ENCODE data around the gene GGACT.
"Not testable (repeated sequence)": the region's sequence is repeated elsewhere in the genome, so short reads cannot be mapped to it uniquely, and the experiment has no call there.

The GGACT gene

GRCh38 chr13:100533588-100534041 lies 55.0 kb downstream of the GGACT start:
- peaks cover 5% of the 10 kb centered on the region for H3K36me3 Mint-ChIP-seq
- H3K27ac Mint-ChIP-seq, result no peak overlapping the region
- no peaks in the 10 kb centered on the region for H3K9me3 Mint-ChIP-seq (ENCODE audit: low read depth)
- no peaks in the 10 kb centered on the region for H3K4me1 Mint-ChIP-seq (ENCODE audit: low read depth)
- H3K4me3 Mint-ChIP-seq, result no peak overlapping the region
- no peaks in the 10 kb centered on the region for H3K27me3 Mint-ChIP-seq

- Mint-ChIP-seq H3K9me3 (ENCODE audit: low read depth) (no peaks in the 10 kb centered on the region), H3K27me3 (no peaks in the 10 kb centered on the region), H3K27ac (no peak overlapping the region), H3K4me3 (no peak overlapping the region), H3K36me3 (peaks cover 5% of the 10 kb centered on the region), H3K4me1 (ENCODE audit: low read depth) (no peaks in the 10 kb centered on the region)
Observed at GRCh38 chr13:100532836-100533435, 55.7 kb downstream of the GGACT start.

- Mint-ChIP-seq H3K27me3 (no peaks in the 10 kb centered on the region), H3K27ac (no peak overlapping the region), H3K9me3 (ENCODE audit: low read depth) (no peaks in the 10 kb centered on the region), H3K36me3 (peaks cover 3% of the 10 kb centered on the region), H3K4me3 (no peak overlapping the region), H3K4me1 (ENCODE audit: low read depth) (no peaks in the 10 kb centered on the region)
Observed at GRCh38 chr13:100532090-100532766, 56.4 kb downstream of the GGACT start.

DNA sequence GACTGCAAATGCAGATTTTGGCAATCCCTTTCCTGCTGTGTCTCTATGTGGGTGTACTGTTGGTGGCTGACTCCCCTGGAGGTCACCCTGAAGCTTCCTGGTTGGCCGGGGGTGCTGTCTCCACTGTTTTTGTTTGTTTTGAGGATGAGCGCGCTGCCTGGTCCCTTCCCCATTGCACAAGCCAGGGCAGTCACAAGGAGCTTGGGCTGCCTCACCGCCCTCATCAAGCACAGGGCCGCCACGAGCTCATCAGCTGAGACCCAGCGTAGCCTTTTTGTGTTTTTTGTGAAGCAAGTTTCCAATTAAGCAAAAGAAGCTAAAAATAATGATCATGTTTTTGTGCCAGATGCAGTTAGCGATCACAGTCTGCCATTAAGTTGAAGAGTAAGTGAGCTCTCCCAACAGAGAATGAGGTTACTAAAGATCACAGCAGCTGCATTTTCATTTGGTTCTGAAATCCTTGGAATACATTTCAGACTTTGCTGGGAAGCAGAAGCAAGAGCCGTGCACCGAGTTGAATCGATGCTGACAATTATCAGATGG lies 57.8 kb downstream of the GGACT start:
- Mint-ChIP-seq H3K9me3 (ENCODE audit: low read depth) (no peaks in the 10 kb centered on the region), H3K4me1 (ENCODE audit: low read depth) (no peaks in the 10 kb centered on the region), H3K36me3 (peaks cover 2% of the 10 kb centered on the region), H3K27me3 (no peaks in the 10 kb centered on the region), H3K4me3 (no peak overlapping the region), H3K27ac (no peak overlapping the region)

- H3K27me3 Mint-ChIP-seq, result no peaks in the 10 kb centered on the region
- no peak overlapping the region for H3K27ac Mint-ChIP-seq
- H3K36me3 Mint-ChIP-seq, result peaks cover 2% of the 10 kb centered on the region
Observed at GRCh38 chr13:100529666-100530377, 58.8 kb downstream of the GGACT start.

DNA sequence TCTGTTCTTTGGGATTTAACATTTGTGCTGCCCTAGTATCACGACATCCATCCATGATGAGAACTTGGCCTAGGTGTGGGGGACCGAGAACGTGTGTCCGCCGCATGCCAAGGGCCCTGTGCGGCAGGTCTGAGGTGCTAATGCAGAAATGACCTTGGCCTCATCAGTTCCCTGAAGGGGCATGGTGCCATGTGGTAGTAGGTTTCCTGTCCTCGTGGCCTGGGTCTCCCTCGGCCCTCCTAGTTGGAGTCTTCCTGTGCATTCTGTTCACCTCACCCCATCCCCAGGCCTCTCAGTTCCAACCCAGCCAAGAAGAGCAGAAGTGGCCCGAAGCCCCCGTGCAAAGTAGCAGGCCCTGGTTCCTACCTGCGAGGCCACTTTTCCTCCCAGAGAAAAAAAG lies 59.8 kb downstream of the GGACT start:
- Mint-ChIP-seq H3K9me3 (ENCODE audit: low read depth) (no peaks in the 10 kb centered on the region), H3K4me1 (ENCODE audit: low read depth) (no peaks in the 10 kb centered on the region), H3K27ac (no peak overlapping the region), H3K36me3 (peaks cover 2% of the 10 kb centered on the region), H3K27me3 (no peaks in the 10 kb centered on the region), H3K4me3 (no peak overlapping the region)

More at GRCh38 chr13:100529666-100530377, 58.8 kb downstream of the GGACT start:
- no peaks in the 10 kb centered on the region for H3K9me3 Mint-ChIP-seq (ENCODE audit: low read depth)
- no peak overlapping the region for H3K4me3 Mint-ChIP-seq
- H3K4me1 Mint-ChIP-seq (ENCODE audit: low read depth), result no peaks in the 10 kb centered on the region

- no peak overlapping the region for H3K27ac Mint-ChIP-seq
- no peak overlapping the region for H3K4me3 Mint-ChIP-seq
- no peaks in the 10 kb centered on the region for H3K27me3 Mint-ChIP-seq
- H3K9me3 Mint-ChIP-seq (ENCODE audit: low read depth), result no peaks in the 10 kb centered on the region
- no peaks in the 10 kb centered on the region for H3K4me1 Mint-ChIP-seq (ENCODE audit: low read depth)
- peaks cover 2% of the 10 kb centered on the region for H3K36me3 Mint-ChIP-seq
Observed at GRCh38 chr13:100528353-100528752, 60.2 kb downstream of the GGACT start.

DNA sequence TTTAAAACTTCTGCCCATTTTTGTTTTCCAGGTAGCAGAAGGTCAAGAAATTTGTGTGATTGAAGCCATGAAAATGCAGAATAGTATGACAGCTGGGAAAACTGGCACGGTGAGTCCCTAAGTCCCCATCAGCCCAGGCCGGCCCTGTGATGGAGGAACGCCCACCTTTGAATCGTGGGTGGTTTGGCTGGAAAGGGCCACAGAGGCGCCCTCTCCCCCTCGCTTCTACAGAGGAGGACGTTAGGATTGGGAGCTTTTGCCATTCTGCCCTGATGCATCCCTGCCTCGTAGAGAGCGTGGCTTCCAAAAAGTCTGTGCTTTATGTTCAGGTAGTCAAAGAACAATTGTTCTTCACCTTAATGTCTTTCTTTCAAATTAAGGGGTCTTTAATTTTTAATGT lies 60.9 kb downstream of the GGACT start:
- Mint-ChIP-seq H3K27me3 (no peaks in the 10 kb centered on the region), H3K4me3 (no peak overlapping the region), H3K27ac (no peak overlapping the region), H3K36me3 (peaks cover 2% of the 10 kb centered on the region), H3K9me3 (ENCODE audit: low read depth) (no peaks in the 10 kb centered on the region), H3K4me1 (ENCODE audit: low read depth) (peaks cover 4% of the 10 kb centered on the region)

GRCh38 chr13:100526318-100527000 lies 62.1 kb downstream of the GGACT start:
- Mint-ChIP-seq H3K27ac (no peak overlapping the region), H3K4me1 (ENCODE audit: low read depth) (peaks cover 10% of the 10 kb centered on the region), H3K4me3 (no peak overlapping the region), H3K27me3 (no peaks in the 10 kb centered on the region), H3K9me3 (ENCODE audit: low read depth) (no peaks in the 10 kb centered on the region), H3K36me3 (peaks cover 2% of the 10 kb centered on the region)

- Mint-ChIP-seq H3K36me3 (peaks cover 2% of the 10 kb centered on the region), H3K27ac (no peak overlapping the region)
Observed at GRCh38 chr13:100525453-100526317, 62.9 kb downstream of the GGACT start.

DNA sequence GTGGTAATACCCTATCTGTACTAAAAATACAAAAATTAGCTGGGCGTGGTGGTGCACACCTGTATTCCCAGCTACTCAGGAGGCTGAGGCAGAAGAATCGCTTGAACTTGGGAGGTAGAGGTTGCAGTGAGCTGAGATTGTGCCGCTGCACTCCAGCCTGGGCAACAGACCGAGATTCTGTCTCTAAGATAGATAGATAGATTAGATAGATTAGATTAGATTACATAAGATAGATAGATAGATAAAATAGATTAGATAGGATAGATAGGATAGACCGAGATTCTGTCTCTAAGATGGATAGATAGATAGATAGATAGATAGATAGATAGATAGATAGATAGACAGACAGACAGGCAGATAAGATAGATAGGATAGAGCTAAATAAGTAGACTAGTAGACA lies 63.9 kb downstream of the GGACT start:
- H3K36me3 Mint-ChIP-seq; H3K4me3 Mint-ChIP-seq; H3K9me3 Mint-ChIP-seq (ENCODE audit: low read depth); H3K27ac Mint-ChIP-seq; H3K27me3 Mint-ChIP-seq: not testable (repeated sequence)
- peaks cover 12% of the 10 kb centered on the region for H3K4me1 Mint-ChIP-seq (ENCODE audit: low read depth)

More at GRCh38 chr13:100525453-100526317, 62.9 kb downstream of the GGACT start:
- Mint-ChIP-seq H3K9me3 (ENCODE audit: low read depth) (no peaks in the 10 kb centered on the region), H3K4me3 (no peak overlapping the region), H3K4me1 (ENCODE audit: low read depth) (peaks cover 12% of the 10 kb centered on the region), H3K27me3 (no peaks in the 10 kb centered on the region)

DNA sequence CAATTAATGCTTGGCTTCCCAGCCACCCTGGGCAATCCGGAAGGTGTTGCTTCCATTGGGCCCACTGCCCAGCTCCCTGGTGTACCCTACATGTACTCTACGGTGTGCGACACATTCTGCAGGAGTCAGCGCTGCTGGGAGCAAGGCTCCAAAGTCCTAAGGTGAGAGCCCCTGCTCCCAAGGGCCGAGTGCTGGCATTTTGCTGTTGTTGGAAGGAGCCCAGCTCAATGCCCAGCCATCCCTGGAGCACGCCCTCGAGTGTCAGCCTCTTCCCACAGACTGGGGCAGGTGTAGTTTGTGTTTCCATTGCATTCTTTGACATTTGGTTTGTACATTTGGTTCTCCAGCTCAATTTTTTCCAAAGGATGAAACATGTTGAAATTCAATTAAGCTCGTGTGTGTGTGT lies 64.6 kb downstream of the GGACT start:
- H3K36me3 Mint-ChIP-seq, result no peaks in the 10 kb centered on the region
- no peaks in the 10 kb centered on the region for H3K27me3 Mint-ChIP-seq
- H3K4me1 Mint-ChIP-seq (ENCODE audit: low read depth), result peaks cover 12% of the 10 kb centered on the region
- no peak overlapping the region for H3K27ac Mint-ChIP-seq
- H3K9me3 Mint-ChIP-seq (ENCODE audit: low read depth), result no peaks in the 10 kb centered on the region
- no peak overlapping the region for H3K4me3 Mint-ChIP-seq

DNA sequence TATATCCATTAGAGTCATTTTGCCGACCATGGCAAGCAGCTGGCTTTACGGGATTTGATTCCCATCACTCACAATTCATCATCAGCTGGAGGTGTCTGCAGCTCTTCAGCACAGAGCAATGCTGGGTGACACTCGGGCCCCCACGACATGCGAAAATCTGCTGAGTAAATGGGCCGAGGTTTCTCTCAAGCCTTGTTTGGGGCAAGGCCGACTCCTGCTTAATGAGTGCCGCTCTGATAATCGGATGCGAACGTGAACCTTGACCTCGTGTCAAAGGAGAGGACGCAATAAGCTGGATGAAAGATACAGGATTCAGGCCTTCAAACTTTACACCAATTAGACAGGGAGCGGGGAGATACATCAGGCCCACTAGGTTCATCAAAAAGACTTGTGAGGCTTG lies 65.2 kb downstream of the GGACT start:
- H3K9me3 Mint-ChIP-seq (ENCODE audit: low read depth), result no peaks in the 10 kb centered on the region
- no peak overlapping the region for H3K27ac Mint-ChIP-seq
- peaks cover 12% of the 10 kb centered on the region for H3K4me1 Mint-ChIP-seq (ENCODE audit: low read depth)
- no peak overlapping the region for H3K4me3 Mint-ChIP-seq
- no peaks in the 10 kb centered on the region for H3K36me3 Mint-ChIP-seq
- H3K27me3 Mint-ChIP-seq, result no peaks in the 10 kb centered on the region
